ENCODE measurements around the gene SET.

Gene SET

GRCh38 chr9:128732576-128732975, 43.6 kb downstream of the SET start:
- no peak for DNase-seq

DNA sequence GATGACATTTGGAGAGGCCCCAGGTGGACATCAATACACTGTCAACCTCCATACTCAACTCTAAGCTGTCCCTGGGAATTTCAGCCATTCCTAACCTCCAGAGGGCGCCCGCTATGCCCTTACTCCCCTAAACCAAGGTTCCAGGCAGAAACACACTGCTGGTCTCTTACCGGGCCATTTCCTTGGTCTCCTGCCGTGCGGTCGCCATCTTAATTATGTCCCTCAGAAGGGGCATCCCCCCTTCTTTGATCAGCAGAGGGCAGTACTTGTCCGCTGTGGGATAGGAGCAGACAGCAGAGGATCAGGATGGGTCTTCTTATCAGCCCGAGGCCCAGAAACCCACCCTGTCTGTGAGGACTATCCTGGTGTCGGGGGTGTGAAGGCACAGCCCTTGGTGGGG, 44.2 kb downstream of the SET start:
- DNase-seq, result peak; percentile 87 to 88

- no peak for DNase-seq
These were observed 46.4 kb downstream of the SET start for GRCh38 chr9:128735373-128735772.

DNA sequence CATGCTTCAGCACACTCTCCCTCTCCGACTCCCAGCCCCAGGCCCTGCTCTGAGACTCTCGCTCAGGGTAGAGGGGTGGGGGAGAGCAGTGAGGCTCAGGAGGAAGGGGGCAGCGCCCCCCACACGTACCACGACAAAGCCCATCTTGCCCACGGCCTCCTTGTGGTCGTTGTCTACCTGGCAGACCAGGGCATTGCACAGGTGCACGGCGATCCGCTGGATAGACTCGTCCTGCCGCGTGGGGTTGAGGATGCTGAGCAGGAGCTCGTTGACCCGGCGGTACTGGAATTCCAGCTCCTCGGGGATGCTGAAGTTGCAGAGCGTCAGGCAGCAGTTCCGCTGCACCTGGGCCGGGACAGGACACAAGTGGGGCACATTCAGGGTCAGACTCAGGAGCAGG, 53.4 kb downstream of the SET start:
- no peak for DNase-seq

DNA sequence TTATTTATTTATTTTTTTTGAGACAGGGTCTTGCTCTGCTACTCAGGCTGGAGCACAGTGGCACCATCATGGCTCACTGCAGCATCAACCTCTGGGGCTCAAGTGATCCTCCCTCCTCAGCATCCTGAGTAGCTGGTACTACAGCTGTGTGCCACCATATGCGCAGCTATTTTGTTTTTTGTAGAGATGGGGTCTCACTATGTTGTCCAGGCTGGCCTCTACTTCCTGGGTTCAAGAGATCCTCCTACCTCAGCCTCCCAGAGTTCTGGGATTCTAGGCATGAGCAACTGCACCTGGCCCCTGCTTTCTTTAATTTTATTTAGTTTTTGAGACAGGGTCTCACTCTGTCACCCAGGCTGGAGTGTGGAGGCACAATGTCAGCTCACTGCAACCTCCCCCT, 54.4 kb downstream of the SET start:
- no peak for DNase-seq
